ENCODE measurements around the gene CCL4. TPM values are rescaled to one million over a fixed set of nuclear protein-coding genes. Genes with fewer than 3 reads are reported as not detected.
"Not testable (repeated sequence)": the region's sequence is repeated elsewhere in the genome, so short reads cannot be mapped to it uniquely, and the experiment has no call there.

Gene CCL4
- total RNA-seq = 3.5 TPM
- 1 to 10 TPM; 1.1 to 7.7 (median 2.2) TPM for polyA plus RNA-seq (ENCODE audit: insufficient read depth in 1 of 8, insufficient read length in 8 of 8, low replicate concordance in 1 of 8)
- long read RNA-seq, donor 1 = 0 reads
- long read RNA-seq, donor 2 = 0 reads
- long read RNA-seq, donor 3, partial matches to known transcripts = 0 of 2 reads
- long read RNA-seq, donor 3, other reads (novel, unspliced or antisense) = 0 of 2 reads
- long read RNA-seq, donor 4, partial matches to known transcripts = 0 of 6 reads
- long read RNA-seq, donor 4, other reads (novel, unspliced or antisense) = 0 of 6 reads
- long read RNA-seq, donor 5, partial matches to known transcripts = 0 of 1 reads
- long read RNA-seq, donor 5, other reads (novel, unspliced or antisense) = 0 of 1 reads
- long read RNA-seq, donor 6, partial matches to known transcripts = 0 of 2 reads
- long read RNA-seq, donor 6, other reads (novel, unspliced or antisense) = 0 of 2 reads
- long read RNA-seq, donor 7 = 0 reads
- long read RNA-seq, donor 8, partial matches to known transcripts = 0 of 2 reads
- long read RNA-seq, donor 8, other reads (novel, unspliced or antisense) = 0 of 2 reads
- long read RNA-seq, donor 9 = 0 reads
- long read RNA-seq, donor 10, partial matches to known transcripts = 0 of 2 reads
- long read RNA-seq, donor 10, other reads (novel, unspliced or antisense) = 0 of 2 reads
- long read RNA-seq, donor 11, partial matches to known transcripts = 0 of 1 reads
- long read RNA-seq, donor 11, other reads (novel, unspliced or antisense) = 0 of 1 reads

GRCh38 chr17:36103401-36103975 is at the start of gene CCL4:
CCL4 (plus strand) TSS chr17:36103827; CDS start chr17:36103906, 79 bp downstream.
- not testable (repeated sequence) for H3K9me3 ChIP-seq (replicated peaks; ENCODE audit: control insufficient read depth, low read depth, low read length); H3K4me1 ChIP-seq (ENCODE audit: control insufficient read depth, insufficient read depth, low read length); H3K27ac ChIP-seq (ENCODE audit: low read length); H3K4me3 ChIP-seq (ENCODE audit: low read length); H3K36me3 ChIP-seq (ENCODE audit: control insufficient read depth, insufficient read depth, low read length); H3K27me3 ChIP-seq (ENCODE audit: control insufficient read depth, insufficient read depth, low read length)
- WGBS (ENCODE audit: insufficient coverage) = 63% methylated on average over 3 of the region's 6 CpGs
- DNase-seq = peak; percentile 58

- Histone ChIP-seq H3K4me3 (ENCODE audit: low read length) (no peak overlapping the region), H3K27ac (ENCODE audit: low read length) (no peak overlapping the region), H3K36me3 (ENCODE audit: control insufficient read depth, insufficient read depth, low read length) (no peaks in the 10 kb centered on the region), H3K4me1 (ENCODE audit: control insufficient read depth, insufficient read depth, low read length) (no peaks in the 10 kb centered on the region), H3K27me3 (ENCODE audit: control insufficient read depth, insufficient read depth, low read length) (no peaks in the 10 kb centered on the region), H3K9me3 (replicated peaks; ENCODE audit: control insufficient read depth, low read depth, low read length) (no peaks in the 10 kb centered on the region)
- WGBS (ENCODE audit: insufficient coverage) = no CpG with 5 or more reads among the region's 2 CpGs
- DNase-seq = no peak
Observed at GRCh38 chr17:36055171-36055570, 48.5 kb upstream of the CCL4 start.

- no peaks in the 10 kb centered on the region for H3K27me3 ChIP-seq (ENCODE audit: control insufficient read depth, insufficient read depth, low read length)
- no peaks in the 10 kb centered on the region for H3K9me3 ChIP-seq (replicated peaks; ENCODE audit: control insufficient read depth, low read depth, low read length)
- H3K4me3 ChIP-seq (ENCODE audit: low read length) = no peak overlapping the region
- 83% methylated on average over 1 of the region's 4 CpGs for WGBS (ENCODE audit: insufficient coverage)
- no peak overlapping the region for H3K27ac ChIP-seq (ENCODE audit: low read length)
- H3K4me1 ChIP-seq (ENCODE audit: control insufficient read depth, insufficient read depth, low read length) = no peaks in the 10 kb centered on the region
- DNase-seq = no peak
- no peaks in the 10 kb centered on the region for H3K36me3 ChIP-seq (ENCODE audit: control insufficient read depth, insufficient read depth, low read length)
Observed at GRCh38 chr17:36055921-36056520, 47.6 kb upstream of the CCL4 start.

- H3K36me3 ChIP-seq (ENCODE audit: control insufficient read depth, insufficient read depth, low read length) = no peaks in the 10 kb centered on the region
- H3K27ac ChIP-seq (ENCODE audit: low read length) = no peak overlapping the region
- no peaks in the 10 kb centered on the region for H3K4me1 ChIP-seq (ENCODE audit: control insufficient read depth, insufficient read depth, low read length)
- no peaks in the 10 kb centered on the region for H3K27me3 ChIP-seq (ENCODE audit: control insufficient read depth, insufficient read depth, low read length)
- peak; percentile 17 for DNase-seq
- no peaks in the 10 kb centered on the region for H3K9me3 ChIP-seq (replicated peaks; ENCODE audit: control insufficient read depth, low read depth, low read length)
- no peak overlapping the region for H3K4me3 ChIP-seq (ENCODE audit: low read length)
Observed at GRCh38 chr17:36057911-36058310, 45.7 kb upstream of the CCL4 start.

- no peak for DNase-seq
- Histone ChIP-seq H3K27ac (ENCODE audit: low read length) (no peak overlapping the region), H3K9me3 (replicated peaks; ENCODE audit: control insufficient read depth, low read depth, low read length) (no peaks in the 10 kb centered on the region), H3K36me3 (ENCODE audit: control insufficient read depth, insufficient read depth, low read length) (no peaks in the 10 kb centered on the region), H3K27me3 (ENCODE audit: control insufficient read depth, insufficient read depth, low read length) (no peaks in the 10 kb centered on the region), H3K4me1 (ENCODE audit: control insufficient read depth, insufficient read depth, low read length) (no peaks in the 10 kb centered on the region), H3K4me3 (ENCODE audit: low read length) (no peak overlapping the region)
- 93% methylated on average over 4 of the region's 7 CpGs for WGBS (ENCODE audit: insufficient coverage)
Observed at GRCh38 chr17:36059406-36059805, 44.2 kb upstream of the CCL4 start.

- Histone ChIP-seq H3K4me1 (ENCODE audit: control insufficient read depth, insufficient read depth, low read length) (no peaks in the 10 kb centered on the region), H3K27ac (ENCODE audit: low read length) (no peak overlapping the region), H3K36me3 (ENCODE audit: control insufficient read depth, insufficient read depth, low read length) (no peaks in the 10 kb centered on the region), H3K4me3 (ENCODE audit: low read length) (no peak overlapping the region), H3K9me3 (replicated peaks; ENCODE audit: control insufficient read depth, low read depth, low read length) (no peaks in the 10 kb centered on the region), H3K27me3 (ENCODE audit: control insufficient read depth, insufficient read depth, low read length) (no peaks in the 10 kb centered on the region)
- WGBS (ENCODE audit: insufficient coverage) = no CpG with 5 or more reads among the region's 2 CpGs
- DNase-seq = no peak
Observed at GRCh38 chr17:36060816-36061215, 42.8 kb upstream of the CCL4 start.

GRCh38 chr17:36063786-36064541 is 39.7 kb upstream of the CCL4 start, which contains the start of gene CCL18:
CCL18 (plus strand) TSS chr17:36064272; CDS start chr17:36064343, 71 bp downstream.
- WGBS (ENCODE audit: insufficient coverage) = 51% methylated on average over 3 of the region's 5 CpGs
- H3K36me3 ChIP-seq (ENCODE audit: control insufficient read depth, insufficient read depth, low read length) = no peaks in the 10 kb centered on the region
- H3K4me3 ChIP-seq (ENCODE audit: low read length) = no peak within 1 kb of the TSS
- no peak for DNase-seq
- no peak within 1 kb of the TSS for H3K27ac ChIP-seq (ENCODE audit: low read length)
- H3K9me3 ChIP-seq (replicated peaks; ENCODE audit: control insufficient read depth, low read depth, low read length) = no peaks in the 10 kb centered on the region
- H3K27me3 ChIP-seq (ENCODE audit: control insufficient read depth, insufficient read depth, low read length) = no peaks in the 10 kb centered on the region
- H3K4me1 ChIP-seq (ENCODE audit: control insufficient read depth, insufficient read depth, low read length) = no peaks in the 10 kb centered on the region

GRCh38 chr17:36066365-36066985 is 37.2 kb upstream of the CCL4 start:
- WGBS (ENCODE audit: insufficient coverage) = 67% methylated on average over 1 of the region's 6 CpGs
- no peaks in the 10 kb centered on the region for H3K27me3 ChIP-seq (ENCODE audit: control insufficient read depth, insufficient read depth, low read length)
- H3K4me1 ChIP-seq (ENCODE audit: control insufficient read depth, insufficient read depth, low read length) = no peaks in the 10 kb centered on the region
- H3K9me3 ChIP-seq (replicated peaks; ENCODE audit: control insufficient read depth, low read depth, low read length) = no peaks in the 10 kb centered on the region
- no peak overlapping the region for H3K27ac ChIP-seq (ENCODE audit: low read length)
- no peak for DNase-seq
- H3K4me3 ChIP-seq (ENCODE audit: low read length) = no peak overlapping the region
- H3K36me3 ChIP-seq (ENCODE audit: control insufficient read depth, insufficient read depth, low read length) = no peaks in the 10 kb centered on the region

GRCh38 chr17:36068524-36068923 is 35.1 kb upstream of the CCL4 start:
- Histone ChIP-seq H3K36me3 (ENCODE audit: control insufficient read depth, insufficient read depth, low read length) (no peaks in the 10 kb centered on the region), H3K4me3 (ENCODE audit: low read length) (no peak overlapping the region), H3K9me3 (replicated peaks; ENCODE audit: control insufficient read depth, low read depth, low read length) (no peaks in the 10 kb centered on the region), H3K4me1 (ENCODE audit: control insufficient read depth, insufficient read depth, low read length) (no peaks in the 10 kb centered on the region), H3K27ac (ENCODE audit: low read length) (no peak overlapping the region), H3K27me3 (ENCODE audit: control insufficient read depth, insufficient read depth, low read length) (no peaks in the 10 kb centered on the region)
- DNase-seq = no peak
- WGBS (ENCODE audit: insufficient coverage) = 73% methylated on average over 3 of the region's 3 CpGs

Data from muscle of leg (tissue), 16 donors.